ENCODE data around the gene NAA80. TPM values are rescaled to one million over a fixed set of nuclear protein-coding genes. Genes with fewer than 3 reads are reported as not detected.

NAA80 gene
- total and polyA plus RNA-seq, 2 of the 13 experiments (the other 11 are each of a cell fraction or from before 2014, with no cell fraction given), result 3.4 to 8.7 TPM

GRCh38 chr3:50303013-50303815 lies 4.0 kb upstream of the NAA80 start, which contains the start of gene HYAL1 (continued):
- TF ChIP-seq, protein P1, sequence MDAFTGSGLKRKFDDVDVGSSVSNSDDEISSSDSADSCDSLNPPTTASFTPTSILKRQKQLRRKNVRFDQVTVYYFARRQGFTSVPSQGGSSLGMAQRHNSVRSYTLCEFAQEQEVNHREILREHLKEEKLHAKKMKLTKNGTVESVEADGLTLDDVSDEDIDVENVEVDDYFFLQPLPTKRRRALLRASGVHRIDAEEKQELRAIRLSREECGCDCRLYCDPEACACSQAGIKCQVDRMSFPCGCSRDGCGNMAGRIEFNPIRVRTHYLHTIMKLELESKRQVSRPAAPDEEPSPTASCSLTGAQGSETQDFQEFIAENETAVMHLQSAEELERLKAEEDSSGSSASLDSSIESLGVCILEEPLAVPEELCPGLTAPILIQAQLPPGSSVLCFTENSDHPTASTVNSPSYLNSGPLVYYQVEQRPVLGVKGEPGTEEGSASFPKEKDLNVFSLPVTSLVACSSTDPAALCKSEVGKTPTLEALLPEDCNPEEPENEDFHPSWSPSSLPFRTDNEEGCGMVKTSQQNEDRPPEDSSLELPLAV (CRISPR knock-in tag; conservative IDR thresholded peaks at IDR 0.05; ENCODE audit: low read depth), result no peak
- TF ChIP-seq MZF1 (CRISPR knock-in tag; IDR thresholded peaks at IDR 0.05; ENCODE audit: borderline replicate concordance) (no peak), ZNF136 (CRISPR knock-in tag; IDR thresholded peaks at IDR 0.05; ENCODE audit: low read depth) (0 out of 2 replicates have a peak, but pooled peaks have one; percentile 12), ZBTB1 (CRISPR knock-in tag; IDR thresholded peaks at IDR 0.05; ENCODE audit: borderline replicate concordance) (no peak), PHF8 (CRISPR knock-in tag; IDR thresholded peaks at IDR 0.05) (peak; percentile 82), TRIM24 (CRISPR knock-in tag; IDR thresholded peaks at IDR 0.05) (no peak), ZNF570 (CRISPR knock-in tag; IDR thresholded peaks at IDR 0.05; ENCODE audit: borderline replicate concordance) (no peak), RFXAP (CRISPR knock-in tag; IDR thresholded peaks at IDR 0.05; ENCODE audit: borderline replicate concordance) (peak; percentile 68; the same call in 1 of the 2 replicates), ZNF552 (CRISPR knock-in tag; IDR thresholded peaks at IDR 0.05; ENCODE audit: borderline replicate concordance) (0 out of 2 replicates have a peak, but pooled peaks have one; percentile 53), SMC3 (IDR thresholded peaks at IDR 0.05; ENCODE audit: low read length) (peak; percentile 64; the same call in 1 of the 2 replicates), ZC3H13 (CRISPR knock-in tag; IDR thresholded peaks at IDR 0.05) (no peak), SCMH1 (CRISPR knock-in tag; IDR thresholded peaks at IDR 0.05; ENCODE audit: borderline replicate concordance) (no peak), ASH2L (IDR thresholded peaks at IDR 0.05; ENCODE audit: insufficient read length, low read depth, low read length) (peak; percentile 62), SP1 (IDR thresholded peaks at IDR 0.05) (no peak), SP1 (CRISPR knock-in tag; IDR thresholded peaks at IDR 0.05) (peak; percentile 80), ZFP36L2 (CRISPR knock-in tag; IDR thresholded peaks at IDR 0.05) (no peak), TBL1XR1 (IDR thresholded peaks at IDR 0.05; ENCODE audit: borderline replicate concordance, low read length, partially characterized antibody) (no peak), ZNF891 (CRISPR knock-in tag; IDR thresholded peaks at IDR 0.05) (no peak), TAF1 (CRISPR knock-in tag; IDR thresholded peaks at IDR 0.05) (peak; percentile 94), SNRNP70 (IDR thresholded peaks at IDR 0.05; ENCODE audit: low read depth, low read length) (no peak), ARID2 (CRISPR knock-in tag; IDR thresholded peaks at IDR 0.05; ENCODE audit: borderline replicate concordance) (no peak), ZNF431 (CRISPR knock-in tag; IDR thresholded peaks at IDR 0.05; ENCODE audit: borderline replicate concordance, low read depth) (peak; percentile 84; the same call in 1 of the 2 replicates), SUZ12 (IDR thresholded peaks at IDR 0.05; ENCODE audit: low read depth, low read length) (no peak), ZSCAN22 (CRISPR knock-in tag; IDR thresholded peaks at IDR 0.05) (peak; percentile 67; the same call in 1 of the 2 replicates)
- TF ChIP-seq, protein P2, sequence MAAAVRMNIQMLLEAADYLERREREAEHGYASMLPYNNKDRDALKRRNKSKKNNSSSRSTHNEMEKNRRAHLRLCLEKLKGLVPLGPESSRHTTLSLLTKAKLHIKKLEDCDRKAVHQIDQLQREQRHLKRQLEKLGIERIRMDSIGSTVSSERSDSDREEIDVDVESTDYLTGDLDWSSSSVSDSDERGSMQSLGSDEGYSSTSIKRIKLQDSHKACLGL (CRISPR knock-in tag; IDR thresholded peaks at IDR 0.05), result peak; percentile 48; the same call in 1 of the 2 replicates
- TF ChIP-seq, protein P3, sequence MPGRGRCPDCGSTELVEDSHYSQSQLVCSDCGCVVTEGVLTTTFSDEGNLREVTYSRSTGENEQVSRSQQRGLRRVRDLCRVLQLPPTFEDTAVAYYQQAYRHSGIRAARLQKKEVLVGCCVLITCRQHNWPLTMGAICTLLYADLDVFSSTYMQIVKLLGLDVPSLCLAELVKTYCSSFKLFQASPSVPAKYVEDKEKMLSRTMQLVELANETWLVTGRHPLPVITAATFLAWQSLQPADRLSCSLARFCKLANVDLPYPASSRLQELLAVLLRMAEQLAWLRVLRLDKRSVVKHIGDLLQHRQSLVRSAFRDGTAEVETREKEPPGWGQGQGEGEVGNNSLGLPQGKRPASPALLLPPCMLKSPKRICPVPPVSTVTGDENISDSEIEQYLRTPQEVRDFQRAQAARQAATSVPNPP (CRISPR knock-in tag; IDR thresholded peaks at IDR 0.05), result peak; percentile 91; the same call in 1 of the 2 replicates
- TF ChIP-seq, protein P4, sequence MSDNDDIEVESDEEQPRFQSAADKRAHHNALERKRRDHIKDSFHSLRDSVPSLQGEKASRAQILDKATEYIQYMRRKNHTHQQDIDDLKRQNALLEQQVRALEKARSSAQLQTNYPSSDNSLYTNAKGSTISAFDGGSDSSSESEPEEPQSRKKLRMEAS (IDR thresholded peaks at IDR 0.05), result peak; percentile 82
